HG02642 (cell line): ENCODE measurements around the gene PPFIBP1.
"Not testable (repeated sequence)": the region's sequence is repeated elsewhere in the genome, so short reads cannot be mapped to it uniquely, and the experiment has no call there.

Experiments used
- ATAC-seq: cut with Tn5 transposase; IDR thresholded peaks from one replicate; pipeline ENCODE4 v1.9.1; 2021; ENCODE audit warnings: mild to moderate bottlenecking; ENCODE audit not compliant: unreplicated experiment, poor library complexity

Gene PPFIBP1

GRCh38 chr12:27555925-27556778, 32.1 kb downstream of the PPFIBP1 start:
- ATAC-seq = no peak

- ATAC-seq = no peak
Measured at GRCh38 chr12:27560126-27560525, 36.1 kb downstream of the PPFIBP1 start.

GRCh38 chr12:27561535-27562350, 37.7 kb downstream of the PPFIBP1 start:
- ATAC-seq = no peak

- ATAC-seq = no peak
Measured at GRCh38 chr12:27564612-27565213, 40.7 kb downstream of the PPFIBP1 start.

GRCh38 chr12:27566159-27566558, 42.2 kb downstream of the PPFIBP1 start:
- ATAC-seq = no peak

- ATAC-seq = no peak
Measured at GRCh38 chr12:27566626-27567025, 42.6 kb downstream of the PPFIBP1 start.

GRCh38 chr12:27571463-27571862, 47.5 kb downstream of the PPFIBP1 start:
- no peak for ATAC-seq

- ATAC-seq = no peak
Measured at GRCh38 chr12:27572486-27573255, 48.7 kb downstream of the PPFIBP1 start.

- no peak for ATAC-seq
Measured at GRCh38 chr12:27573972-27574371, 50.0 kb downstream of the PPFIBP1 start.

- ATAC-seq = no peak
Measured at GRCh38 chr12:27575090-27575761, 51.2 kb downstream of the PPFIBP1 start.

GRCh38 chr12:27575762-27576118, 51.7 kb downstream of the PPFIBP1 start:
- no peak for ATAC-seq

- ATAC-seq = no peak
Measured at GRCh38 chr12:27576667-27577347, 52.8 kb downstream of the PPFIBP1 start.

GRCh38 chr12:27577688-27578087, 53.7 kb downstream of the PPFIBP1 start:
- ATAC-seq = no peak

- ATAC-seq = no peak
Measured at GRCh38 chr12:27578689-27579372, 54.8 kb downstream of the PPFIBP1 start.

- no peak for ATAC-seq
Measured at GRCh38 chr12:27580561-27581330, 56.7 kb downstream of the PPFIBP1 start.

- not testable (repeated sequence) for ATAC-seq
Measured at GRCh38 chr12:27581331-27581671, 57.3 kb downstream of the PPFIBP1 start.

GRCh38 chr12:27581833-27582232, 57.8 kb downstream of the PPFIBP1 start:
- not testable (repeated sequence) for ATAC-seq

GRCh38 chr12:27582445-27582844, 58.4 kb downstream of the PPFIBP1 start:
- not testable (repeated sequence) for ATAC-seq
